HG02763 (cell line): Measurements from ENCODE around the gene KRTAP12-3.

Experiments
- ATAC-seq: cut with Tn5 transposase; IDR thresholded peaks from one replicate; pipeline ENCODE4 v1.9.1; 2021; ENCODE audit warnings: mild to moderate bottlenecking, moderate library complexity; ENCODE audit not compliant: unreplicated experiment

KRTAP12-3 gene

GRCh38 chr21:44701023-44701400 lies 43.3 kb downstream of the KRTAP12-3 start:
- ATAC-seq: no peak

GRCh38 chr21:44701541-44701940 lies 43.8 kb downstream of the KRTAP12-3 start:
- no peak for ATAC-seq

- no peak for ATAC-seq
These were observed 44.6 kb downstream of the KRTAP12-3 start for GRCh38 chr21:44702111-44702972.

- ATAC-seq: no peak
These were observed 45.4 kb downstream of the KRTAP12-3 start for GRCh38 chr21:44702973-44703730.

- no peak for ATAC-seq
These were observed 46.3 kb downstream of the KRTAP12-3 start for GRCh38 chr21:44703731-44704635.

GRCh38 chr21:44704636-44705001 lies 46.9 kb downstream of the KRTAP12-3 start:
- ATAC-seq: no peak

- no peak for ATAC-seq
These were observed 48.4 kb downstream of the KRTAP12-3 start for GRCh38 chr21:44706026-44706705.

GRCh38 chr21:44706706-44707581 lies 49.2 kb downstream of the KRTAP12-3 start:
- no peak for ATAC-seq
